K562 (cell line): Measurements from ENCODE around the gene BAD. TPM values are rescaled to one million over a fixed set of nuclear protein-coding genes. Genes with fewer than 3 reads are reported as not detected.

Experiments
- CHD4 ChIP-seq: fragments of 200-600 bp; sonication (generic); IDR thresholded peaks from 3 replicates; pipeline ENCODE4 v1.6.1; 2012; ENCODE audit warnings: low read depth, mild to moderate bottlenecking, mixed read lengths, low read length, inconsistent platforms; ENCODE audit not compliant: insufficient read depth, insufficient replicate concordance, poor library complexity, severe bottlenecking
- CREB1 ChIP-seq, 2 experiments: sonication (generic) in 1 of 2; formaldehyde crosslinking in 1 of 2; IDR thresholded peaks; 2 replicates each; pipeline versions ENCODE4 v1.6.1 to v1.8.0; 2012 to 2022; ENCODE audit warnings: inconsistent platforms in 1 of 2, mild to moderate bottlenecking in 1 of 2, missing genetic modification reagents in 1 of 2, moderate library complexity in 1 of 2
- ESRRA ChIP-seq: fragments of 450-650 bp; IDR thresholded peaks from 2 replicates; pipeline ENCODE4 v1.6.1; 2014; ENCODE audit warnings: low read depth, mild to moderate bottlenecking, moderate library complexity, borderline replicate concordance
- ETV5 ChIP-seq: sonication (generic); formaldehyde crosslinking; IDR thresholded peaks from 2 replicates; pipeline ENCODE4 v1.4.0; 2020; ENCODE audit warnings: low read depth, mild to moderate bottlenecking, missing genetic modification reagents
- HMGN3 ChIP-seq: IDR thresholded peaks from 2 replicates; pipeline ENCODE4 v1.6.1; 2011; ENCODE audit warnings: borderline replicate concordance, low read depth, mild to moderate bottlenecking, mixed read lengths, low read length; ENCODE audit not compliant: insufficient read length; ENCODE audit errors: extremely low read depth
- KAT8 ChIP-seq: fragments of 450-650 bp; IDR thresholded peaks from 2 replicates; pipeline ENCODE4 v1.6.1; 2016; ENCODE audit warnings: low read depth, mild to moderate bottlenecking
- MEIS2 ChIP-seq: fragments of 450-650 bp; IDR thresholded peaks from 2 replicates; pipeline ENCODE4 v1.6.1; 2014; ENCODE audit warnings: mild to moderate bottlenecking; ENCODE audit not compliant: partially characterized antibody
- MYNN ChIP-seq, 2 experiments: sonication (generic); formaldehyde crosslinking in 1 of 2; IDR thresholded peaks; 2 replicates each; pipeline versions ENCODE4 v1.5.0 to v1.6.1; 2016 to 2020; ENCODE audit warnings: antibody characterized with exemption in 1 of 2, missing genetic modification reagents in 1 of 2
- OTX1 ChIP-seq: fragments of 450-650 bp; formaldehyde crosslinking; IDR thresholded peaks from 2 replicates; pipeline ENCODE4 v1.4.0; 2022; ENCODE audit warnings: mild to moderate bottlenecking
- PYGO2 ChIP-seq: fragments of 450-650 bp; IDR thresholded peaks from 2 replicates; pipeline ENCODE4 v1.6.1; 2016; ENCODE audit warnings: mild to moderate bottlenecking, missing genetic modification characterization, moderate library complexity, missing compliant biosample characterization
- RAD21 ChIP-seq, 2 experiments: fragments of 250-450 bp in 1 of 2; fragments of 450-650 bp in 1 of 2; sonication (Bioruptor Pico) in 1 of 2; formaldehyde crosslinking in 1 of 2; IDR thresholded peaks in 1 of 2; conservative IDR thresholded peaks in 1 of 2; 2 replicates each; pipeline versions ENCODE4 v1.4.0 to v1.8.0; 2020 to 2022; ENCODE audit warnings: mild to moderate bottlenecking in 2 of 2, moderate library complexity in 1 of 2
- SMAD3 ChIP-seq: fragments of 450-650 bp; formaldehyde crosslinking; conservative IDR thresholded peaks from 2 replicates; pipeline ENCODE4 v1.4.0; 2020; ENCODE audit warnings: mild to moderate bottlenecking
- SREBF1 ChIP-seq: fragments of 150-350 bp; IDR thresholded peaks from 2 replicates; pipeline ENCODE4 v1.6.1; 2014; ENCODE audit warnings: antibody characterized with exemption, low read depth, low read length, borderline replicate concordance
- YY1 ChIP-seq, 3 experiments: IDR thresholded peaks; 2 replicates each; pipeline ENCODE4 v1.6.1; 2011; ENCODE audit warnings: low read length in 2 of 3, mild to moderate bottlenecking in 2 of 3, moderate library complexity in 2 of 3, borderline replicate concordance in 1 of 3, control low read depth in 1 of 3, low read depth in 1 of 3; ENCODE audit not compliant: insufficient read depth in 3 of 3, insufficient replicate concordance in 2 of 3, control insufficient read depth in 1 of 3, insufficient read length in 1 of 3; ENCODE audit errors: extremely low read depth in 1 of 3
- ZNF583 ChIP-seq: fragments of 250-450 bp; sonication (Bioruptor Pico); IDR thresholded peaks from 2 replicates; pipeline ENCODE4 v1.4.0; 2020
- polyA plus RNA-seq, 8 experiments: library from polyadenylated mRNA; depleted of rRNA in 4 of 8; stranded (reverse) in 5 of 8; unstranded in 3 of 8; fragments of >200 nt; fragmentation: Nextera tagmentation in 2 of 8; fragmentation: Illumina TruSeq in 1 of 8; extraction: Ambion mirVana in 2 of 8; extraction: Trizol in 1 of 8; gene quantifications; 2 replicates each; pipeline versions ENCODE4 v1.2.1 to v1.2.3, GENCODE V29; 2011 to 2014; ENCODE audit warnings: inconsistent platforms in 1 of 8, missing spikeins in 1 of 8
- total RNA-seq, 7 experiments: library from RNA; depleted of rRNA in 6 of 7; stranded (reverse); fragments of >200 nt in 6 of 7; fragmentation: Illumina TruSeq in 2 of 7; extraction: Trizol in 2 of 7; gene quantifications; 2 replicates each; pipeline versions ENCODE4 v1.2.1 to v1.2.3, GENCODE V29; 2011 to 2021; ENCODE audit warnings: low replicate concordance in 1 of 7
- TF ChIP-seq, protein P1 (sequence below): fragments of 450-650 bp; IDR thresholded peaks from 2 replicates; pipeline ENCODE4 v1.6.1; 2016; ENCODE audit warnings: missing biosample characterization, missing genetic modification characterization
- TF ChIP-seq, protein P2 (sequence below): fragments of 250-450 bp; sonication (Bioruptor Pico); IDR thresholded peaks from 2 replicates; pipeline ENCODE4 v1.5.0; 2021
- TF ChIP-seq, protein P3 (sequence below), 2 experiments: IDR thresholded peaks; 2 replicates each; pipeline ENCODE4 v1.6.1; 2012; ENCODE audit warnings: improper control_type of control experiment in 2 of 2, low read depth in 2 of 2, low read length in 2 of 2, borderline replicate concordance in 1 of 2
- TF ChIP-seq, protein P4 (sequence below): sonication (generic); formaldehyde crosslinking; IDR thresholded peaks from 2 replicates; pipeline ENCODE4 v1.8.1; 2022; ENCODE audit warnings: missing genetic modification reagents

BAD gene
- total and polyA plus RNA-seq, 9 of the 15 experiments (the other 6 are each of a cell fraction or from before 2014, with no cell fraction given): 0.61 to 45.6 (median 11.8) TPM

DNA sequence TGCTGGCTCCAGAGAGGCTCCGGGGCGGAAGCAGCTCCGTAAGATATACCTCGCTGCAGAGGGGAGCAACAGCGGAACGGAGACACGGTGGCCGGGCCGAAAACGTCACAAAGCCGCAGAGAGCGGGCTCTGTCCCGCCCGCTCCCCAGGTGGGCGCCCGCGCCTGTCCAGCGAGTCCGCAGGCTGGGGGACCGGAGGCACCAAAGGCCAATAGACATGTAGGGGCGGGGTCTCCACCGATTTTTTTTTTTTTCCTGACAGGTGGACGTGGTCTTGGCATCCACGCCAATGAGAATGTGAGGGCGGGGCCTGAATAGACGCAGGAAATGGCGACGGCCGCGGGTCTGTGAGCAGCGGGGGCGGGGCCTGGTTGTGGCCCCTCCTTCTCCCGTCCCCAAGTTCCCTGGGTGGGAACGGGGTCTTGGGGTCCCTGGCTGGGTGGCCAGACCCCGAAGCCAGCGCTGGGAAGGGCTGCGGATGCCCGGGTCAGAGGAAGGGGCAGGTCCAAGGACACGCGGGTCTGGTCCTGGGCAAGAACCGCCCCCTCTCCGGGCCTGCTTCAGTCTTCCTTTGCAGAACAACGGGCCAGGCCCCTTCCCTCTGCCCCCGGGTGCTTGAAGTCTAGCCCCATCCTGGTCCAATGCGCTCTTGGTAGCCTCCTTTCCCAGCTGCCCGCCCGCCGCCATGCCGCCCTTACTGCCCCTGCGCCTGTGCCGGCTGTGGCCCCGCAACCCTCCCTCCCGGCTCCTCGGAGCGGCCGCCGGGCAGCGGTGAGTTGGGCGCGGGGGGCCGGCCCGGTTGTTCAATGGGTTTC is 54.1 kb downstream of the BAD start, which contains the start of gene DNAJC4 (continued):
- TF ChIP-seq YY1 (IDR thresholded peaks at IDR 0.05; ENCODE audit: borderline replicate concordance in 1 of 3, control insufficient read depth in 1 of 3, extremely low read depth in 1 of 3, insufficient read depth in 3 of 3, insufficient read length in 1 of 3, insufficient replicate concordance in 2 of 3, low read depth in 1 of 3, low read length in 2 of 3): peak; percentile 27 to 89 (median 76)
- TF ChIP-seq, protein P1, sequence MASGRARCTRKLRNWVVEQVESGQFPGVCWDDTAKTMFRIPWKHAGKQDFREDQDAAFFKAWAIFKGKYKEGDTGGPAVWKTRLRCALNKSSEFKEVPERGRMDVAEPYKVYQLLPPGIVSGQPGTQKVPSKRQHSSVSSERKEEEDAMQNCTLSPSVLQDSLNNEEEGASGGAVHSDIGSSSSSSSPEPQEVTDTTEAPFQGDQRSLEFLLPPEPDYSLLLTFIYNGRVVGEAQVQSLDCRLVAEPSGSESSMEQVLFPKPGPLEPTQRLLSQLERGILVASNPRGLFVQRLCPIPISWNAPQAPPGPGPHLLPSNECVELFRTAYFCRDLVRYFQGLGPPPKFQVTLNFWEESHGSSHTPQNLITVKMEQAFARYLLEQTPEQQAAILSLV: no peak
- TF ChIP-seq, protein P2, sequence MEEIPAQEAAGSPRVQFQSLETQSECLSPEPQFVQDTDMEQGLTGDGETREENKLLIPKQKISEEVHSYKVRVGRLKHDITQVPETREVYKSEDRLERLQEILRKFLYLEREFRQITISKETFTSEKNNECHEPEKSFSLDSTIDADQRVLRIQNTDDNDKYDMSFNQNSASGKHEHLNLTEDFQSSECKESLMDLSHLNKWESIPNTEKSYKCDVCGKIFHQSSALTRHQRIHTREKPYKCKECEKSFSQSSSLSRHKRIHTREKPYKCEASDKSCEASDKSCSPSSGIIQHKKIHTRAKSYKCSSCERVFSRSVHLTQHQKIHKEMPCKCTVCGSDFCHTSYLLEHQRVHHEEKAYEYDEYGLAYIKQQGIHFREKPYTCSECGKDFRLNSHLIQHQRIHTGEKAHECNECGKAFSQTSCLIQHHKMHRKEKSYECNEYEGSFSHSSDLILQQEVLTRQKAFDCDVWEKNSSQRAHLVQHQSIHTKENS (CRISPR knock-in tag): no peak
- peak; percentile 76 for TF ChIP-seq ETV5 (CRISPR knock-in tag)
- no peak for TF ChIP-seq PYGO2
- no peak for TF ChIP-seq CHD4
- peak; percentile 68 for TF ChIP-seq MYNN (IDR thresholded peaks at IDR 0.05)
- no peak for TF ChIP-seq MYNN (CRISPR knock-in tag; IDR thresholded peaks at IDR 0.05)
- no peak for TF ChIP-seq ZNF583 (CRISPR knock-in tag)
- no peak for TF ChIP-seq OTX1 (CRISPR knock-in tag)
- TF ChIP-seq, protein P3, sequence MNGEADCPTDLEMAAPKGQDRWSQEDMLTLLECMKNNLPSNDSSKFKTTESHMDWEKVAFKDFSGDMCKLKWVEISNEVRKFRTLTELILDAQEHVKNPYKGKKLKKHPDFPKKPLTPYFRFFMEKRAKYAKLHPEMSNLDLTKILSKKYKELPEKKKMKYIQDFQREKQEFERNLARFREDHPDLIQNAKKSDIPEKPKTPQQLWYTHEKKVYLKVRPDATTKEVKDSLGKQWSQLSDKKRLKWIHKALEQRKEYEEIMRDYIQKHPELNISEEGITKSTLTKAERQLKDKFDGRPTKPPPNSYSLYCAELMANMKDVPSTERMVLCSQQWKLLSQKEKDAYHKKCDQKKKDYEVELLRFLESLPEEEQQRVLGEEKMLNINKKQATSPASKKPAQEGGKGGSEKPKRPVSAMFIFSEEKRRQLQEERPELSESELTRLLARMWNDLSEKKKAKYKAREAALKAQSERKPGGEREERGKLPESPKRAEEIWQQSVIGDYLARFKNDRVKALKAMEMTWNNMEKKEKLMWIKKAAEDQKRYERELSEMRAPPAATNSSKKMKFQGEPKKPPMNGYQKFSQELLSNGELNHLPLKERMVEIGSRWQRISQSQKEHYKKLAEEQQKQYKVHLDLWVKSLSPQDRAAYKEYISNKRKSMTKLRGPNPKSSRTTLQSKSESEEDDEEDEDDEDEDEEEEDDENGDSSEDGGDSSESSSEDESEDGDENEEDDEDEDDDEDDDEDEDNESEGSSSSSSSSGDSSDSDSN (IDR thresholded peaks at IDR 0.05; ENCODE audit: borderline replicate concordance in 1 of 2, low read depth in 2 of 2, low read length in 2 of 2): peak in 1 of 2 experiments; percentile 86; a peak in 2 of 4 replicates
- no peak for TF ChIP-seq SREBF1
- TF ChIP-seq ESRRA: 0 out of 2 replicates have a peak, but pooled peaks have one; percentile 35
- TF ChIP-seq SMAD3 (CRISPR knock-in tag): no peak
- no peak; a peak in 1 of 4 replicates for TF ChIP-seq RAD21 (CRISPR knock-in tag; conservative IDR thresholded peaks at IDR 0.05 in 1 of 2, IDR thresholded peaks at IDR 0.05 in 1 of 2)
- TF ChIP-seq CREB1 (IDR thresholded peaks at IDR 0.05): peak; percentile 76
- peak; percentile 72 for TF ChIP-seq CREB1 (CRISPR knock-in tag; IDR thresholded peaks at IDR 0.05)
- TF ChIP-seq, protein P4, sequence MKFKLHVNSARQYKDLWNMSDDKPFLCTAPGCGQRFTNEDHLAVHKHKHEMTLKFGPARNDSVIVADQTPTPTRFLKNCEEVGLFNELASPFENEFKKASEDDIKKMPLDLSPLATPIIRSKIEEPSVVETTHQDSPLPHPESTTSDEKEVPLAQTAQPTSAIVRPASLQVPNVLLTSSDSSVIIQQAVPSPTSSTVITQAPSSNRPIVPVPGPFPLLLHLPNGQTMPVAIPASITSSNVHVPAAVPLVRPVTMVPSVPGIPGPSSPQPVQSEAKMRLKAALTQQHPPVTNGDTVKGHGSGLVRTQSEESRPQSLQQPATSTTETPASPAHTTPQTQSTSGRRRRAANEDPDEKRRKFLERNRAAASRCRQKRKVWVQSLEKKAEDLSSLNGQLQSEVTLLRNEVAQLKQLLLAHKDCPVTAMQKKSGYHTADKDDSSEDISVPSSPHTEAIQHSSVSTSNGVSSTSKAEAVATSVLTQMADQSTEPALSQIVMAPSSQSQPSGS (CRISPR knock-in tag): no peak
- TF ChIP-seq KAT8: no peak
- TF ChIP-seq MEIS2: peak; percentile 91
- TF ChIP-seq HMGN3: peak; percentile 92
